HCEC 1CT (cell line): Measurements from ENCODE around the gene TBC1D2.

Experiments
- DNase-seq: peaks from one replicate; pipeline ENCODE4 v3.0.0-alpha.2; 2017

Gene TBC1D2

DNA sequence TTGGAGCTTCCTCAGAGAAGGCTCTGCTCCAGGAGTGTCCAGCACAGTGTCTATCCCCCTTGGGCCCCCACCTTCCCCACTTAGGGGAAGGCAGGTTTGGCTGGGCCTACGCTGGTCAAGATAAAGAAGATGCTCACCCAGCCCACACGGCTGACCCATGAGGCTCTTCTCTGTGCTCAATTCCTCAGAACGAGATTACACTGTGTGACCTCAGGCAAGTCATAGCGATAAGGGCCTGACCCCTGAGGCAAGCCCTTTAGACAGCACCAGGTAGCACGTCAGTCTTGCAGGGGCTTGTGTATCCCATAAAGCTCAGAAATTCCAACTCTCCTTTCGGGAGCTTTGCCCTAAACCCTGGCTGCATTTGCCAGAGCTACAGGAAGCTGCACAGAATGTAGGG is 95.7 kb downstream of the TBC1D2 start:
- no peak for DNase-seq

DNA sequence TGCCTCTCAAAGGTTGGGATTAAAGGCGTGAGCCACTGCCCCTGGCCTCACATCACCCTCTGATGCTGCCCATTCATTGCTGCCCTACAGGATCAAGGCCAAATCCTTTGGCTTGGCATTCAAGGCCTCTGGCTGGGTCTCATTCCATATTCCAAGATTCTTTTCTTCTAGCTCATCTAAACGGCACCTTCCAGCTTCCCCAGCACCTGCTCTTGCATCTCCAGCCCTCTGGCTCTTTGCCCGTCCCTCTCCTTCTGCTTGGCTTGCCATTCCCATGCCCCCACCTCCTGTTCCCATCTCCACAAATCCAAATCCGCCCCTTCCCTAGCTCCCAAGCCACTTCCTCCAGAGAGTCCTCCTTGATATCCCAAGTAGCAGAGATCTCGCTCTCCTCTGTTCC is 96.1 kb downstream of the TBC1D2 start:
- DNase-seq: no peak

DNA sequence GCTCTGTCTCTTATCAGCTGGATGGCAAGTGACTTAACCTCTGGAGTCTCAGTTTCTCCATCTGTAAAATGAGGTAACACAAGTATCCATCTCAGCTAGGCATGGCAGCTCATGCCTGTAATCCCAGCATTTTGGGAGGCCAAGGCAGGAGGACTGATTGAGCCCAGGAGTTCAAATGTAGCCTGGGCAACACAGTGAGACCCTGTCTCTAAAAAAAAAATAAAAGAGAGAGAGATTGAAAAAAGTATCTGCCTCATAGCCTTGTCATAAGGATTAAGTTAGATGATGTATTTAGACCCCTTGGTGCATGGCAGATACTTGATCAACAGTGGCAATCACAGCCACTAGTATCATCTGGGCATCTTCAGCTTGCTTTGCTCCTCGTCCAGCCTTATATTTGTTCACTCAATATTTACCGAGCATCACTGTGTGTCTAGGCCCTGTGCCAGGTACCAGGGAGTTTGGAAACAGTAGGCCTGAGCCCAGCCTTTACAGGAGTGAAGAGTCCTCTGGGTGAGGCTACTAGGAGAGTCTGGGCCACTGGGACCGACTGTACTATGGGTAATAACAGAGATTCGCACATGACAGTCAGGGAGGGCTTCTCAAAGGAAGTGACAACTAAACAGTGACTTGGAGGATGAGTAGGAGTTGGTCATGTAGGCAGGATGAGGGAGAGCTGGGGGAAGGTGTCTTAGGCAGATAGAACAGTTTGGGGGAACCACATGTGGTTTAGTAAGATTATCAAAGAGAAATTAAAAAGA is 97.2 kb downstream of the TBC1D2 start:
- no peak for DNase-seq

DNA sequence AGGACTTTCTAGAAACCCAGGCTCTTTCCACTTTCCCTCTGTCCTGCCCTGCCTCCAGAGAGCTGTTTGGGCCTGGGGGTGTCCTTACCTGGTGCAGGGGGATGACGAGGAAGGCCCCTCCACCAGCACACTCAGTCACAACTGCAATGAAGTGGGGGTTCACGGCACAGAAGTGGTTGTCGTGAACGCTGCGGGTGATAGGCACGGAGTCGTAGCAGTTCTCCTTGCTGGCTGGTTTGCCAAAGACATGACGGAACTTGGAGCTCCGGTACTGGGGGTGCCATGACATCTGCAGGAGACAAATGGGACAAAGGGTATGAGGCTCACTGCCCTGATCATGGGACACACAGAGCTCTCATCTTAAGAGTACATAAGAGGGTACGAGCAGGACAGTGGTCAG is 98.1 kb downstream of the TBC1D2 start:
- DNase-seq: no peak

DNA sequence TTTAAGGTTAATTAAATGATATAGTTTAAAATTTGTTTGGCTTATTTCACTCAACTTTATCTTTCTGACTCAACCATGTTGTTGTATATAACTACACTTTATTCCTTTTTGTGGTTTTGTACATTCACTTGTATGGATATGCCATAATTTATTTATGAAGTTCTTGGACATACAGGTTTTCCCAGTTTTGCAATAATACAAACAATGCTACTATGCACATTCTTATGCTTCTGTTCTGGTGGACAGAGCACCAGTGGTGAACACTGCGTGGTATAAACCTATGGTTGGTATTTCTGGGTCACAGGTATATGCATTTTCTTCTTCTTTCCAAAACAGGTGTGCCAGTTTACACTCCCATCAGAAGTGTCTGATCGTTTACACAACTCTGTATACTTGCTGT is 100.8 kb downstream of the TBC1D2 start:
- no peak for DNase-seq

DNA sequence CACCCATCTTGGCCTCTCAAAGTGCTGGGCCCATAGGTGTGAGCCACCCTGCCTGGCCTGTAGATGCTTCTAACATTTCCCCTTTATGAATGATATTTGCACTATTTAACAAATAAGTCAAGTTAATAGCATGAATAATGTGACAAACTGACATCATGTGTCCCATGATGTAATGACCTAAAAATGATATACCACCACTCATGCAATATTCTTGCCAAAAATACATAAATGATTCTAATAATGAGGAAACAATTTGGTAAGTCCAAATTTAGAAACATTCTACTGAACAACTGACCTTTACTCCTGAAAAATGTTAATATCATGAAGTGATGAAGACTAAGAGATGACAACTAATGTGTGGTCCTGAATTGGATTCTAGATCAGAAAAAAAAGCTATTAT is 102.9 kb downstream of the TBC1D2 start:
- no peak for DNase-seq

DNA sequence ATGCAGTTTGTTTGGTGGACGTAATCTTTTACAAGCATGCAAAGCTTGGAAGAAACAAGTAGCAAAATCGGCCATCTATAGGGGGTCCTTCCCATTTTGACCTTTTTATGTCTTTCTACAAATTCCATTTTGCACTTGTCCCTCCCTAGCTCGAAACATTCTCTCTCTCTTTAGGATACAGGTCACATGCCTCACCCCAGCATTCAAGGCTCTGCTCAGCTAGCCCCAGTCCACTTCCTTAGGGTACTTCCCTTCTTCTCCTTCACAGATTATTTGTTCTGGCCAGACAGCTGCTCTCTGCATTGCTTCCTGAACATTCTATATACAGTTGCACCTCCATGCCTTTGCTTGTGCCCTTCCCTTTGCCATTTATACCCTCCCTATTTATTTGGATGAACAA is 104.7 kb downstream of the TBC1D2 start:
- DNase-seq: no peak

DNA sequence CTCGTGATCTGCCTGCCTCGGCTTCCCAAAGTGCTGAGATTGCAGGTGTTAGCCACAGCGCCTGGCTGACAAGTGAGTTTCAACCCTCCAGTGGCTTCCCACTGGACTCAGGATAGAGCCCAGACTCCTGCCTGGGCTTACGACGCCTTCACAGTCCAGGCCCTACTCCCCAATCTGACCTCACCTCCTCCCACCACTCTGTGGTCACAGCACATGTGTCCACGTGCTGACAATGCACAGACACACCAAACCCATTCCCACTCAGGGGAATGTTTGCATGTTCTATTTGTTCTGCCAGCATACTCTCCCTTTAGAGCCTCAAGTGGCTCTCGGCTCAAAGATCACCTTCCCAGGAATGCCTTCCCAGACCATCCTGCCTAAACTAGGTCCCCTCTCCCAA is 105.3 kb downstream of the TBC1D2 start:
- no peak for DNase-seq

DNA sequence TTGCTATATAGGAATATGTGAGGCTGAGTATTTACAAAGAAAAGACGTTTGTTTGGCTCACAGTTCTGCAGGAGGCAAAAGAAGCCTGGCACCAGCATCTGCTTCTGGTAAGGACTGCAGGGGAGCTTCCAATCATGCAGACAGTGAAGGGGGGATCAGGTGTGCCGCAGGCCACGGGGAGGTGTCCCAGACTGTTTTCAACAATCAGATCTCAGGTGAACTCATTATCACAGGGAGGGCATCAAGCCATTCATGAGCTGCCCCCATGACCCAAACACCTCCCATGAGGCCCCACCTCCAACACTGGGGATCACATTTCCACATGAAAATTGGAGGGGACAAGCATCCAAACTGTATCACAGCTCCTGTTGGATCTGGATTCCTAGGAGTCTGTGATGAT is 106.0 kb downstream of the TBC1D2 start:
- DNase-seq: no peak
